GM18508 (cell line): ENCODE data around the gene PARP15.

Experiments used
- ATAC-seq: cut with Tn5 transposase; IDR thresholded peaks from one replicate; pipeline ENCODE4 v1.9.1; 2021; ENCODE audit warnings: moderate number of reproducible peaks; ENCODE audit not compliant: insufficient read depth, unreplicated experiment

The PARP15 gene

GRCh38 chr3:122568755-122569154 is 8.7 kb upstream of the PARP15 start:
- no peak for ATAC-seq

GRCh38 chr3:122572940-122573412 is 4.5 kb upstream of the PARP15 start:
- no peak for ATAC-seq

- ATAC-seq = peak; percentile 74
Measured at GRCh38 chr3:122576174-122576940, 1.1 kb upstream of the PARP15 start.

GRCh38 chr3:122578069-122578740 is 755 bp downstream of the PARP15 start:
- ATAC-seq = no peak

GRCh38 chr3:122580470-122580869 is 3.0 kb downstream of the PARP15 start:
- no peak for ATAC-seq

GRCh38 chr3:122581622-122582021 is 4.2 kb downstream of the PARP15 start:
- no peak for ATAC-seq

- no peak for ATAC-seq
Measured at GRCh38 chr3:122582390-122582789, 4.9 kb downstream of the PARP15 start.

- ATAC-seq = no peak
Measured at GRCh38 chr3:122586098-122586497, 8.6 kb downstream of the PARP15 start.

- ATAC-seq = no peak
Measured at GRCh38 chr3:122586773-122587485, 9.5 kb downstream of the PARP15 start.

- ATAC-seq = no peak
Measured at GRCh38 chr3:122587572-122587971, 10.1 kb downstream of the PARP15 start.

GRCh38 chr3:122589297-122589696 is 11.8 kb downstream of the PARP15 start:
- ATAC-seq = no peak

GRCh38 chr3:122590610-122591009 is 13.2 kb downstream of the PARP15 start:
- ATAC-seq = no peak

- no peak for ATAC-seq
Measured at GRCh38 chr3:122594025-122594424, 16.6 kb downstream of the PARP15 start.

GRCh38 chr3:122598151-122598550 is 20.7 kb downstream of the PARP15 start:
- ATAC-seq = no peak

- no peak for ATAC-seq
Measured at GRCh38 chr3:122598556-122598955, 21.1 kb downstream of the PARP15 start.

- ATAC-seq = no peak
Measured at GRCh38 chr3:122602011-122602710, 24.7 kb downstream of the PARP15 start.

GRCh38 chr3:122603056-122603455 is 25.6 kb downstream of the PARP15 start:
- no peak for ATAC-seq

GRCh38 chr3:122606330-122606729 is 28.9 kb downstream of the PARP15 start:
- ATAC-seq = no peak

GRCh38 chr3:122608916-122609315 is 31.5 kb downstream of the PARP15 start:
- no peak for ATAC-seq

- ATAC-seq = peak; percentile 98
Measured at GRCh38 chr3:122609798-122610559, 32.5 kb downstream of the PARP15 start.
